ENCODE results near the gene DFFB. TPM values are rescaled to one million over a fixed set of nuclear protein-coding genes. Genes with fewer than 3 reads are reported as not detected.
A peak's percentile ranks its signal among the peaks of the same experiment; 100 is the strongest.

DFFB gene
- total RNA-seq, 1 experiment from 2014 or later: 17.1 TPM

DNA sequence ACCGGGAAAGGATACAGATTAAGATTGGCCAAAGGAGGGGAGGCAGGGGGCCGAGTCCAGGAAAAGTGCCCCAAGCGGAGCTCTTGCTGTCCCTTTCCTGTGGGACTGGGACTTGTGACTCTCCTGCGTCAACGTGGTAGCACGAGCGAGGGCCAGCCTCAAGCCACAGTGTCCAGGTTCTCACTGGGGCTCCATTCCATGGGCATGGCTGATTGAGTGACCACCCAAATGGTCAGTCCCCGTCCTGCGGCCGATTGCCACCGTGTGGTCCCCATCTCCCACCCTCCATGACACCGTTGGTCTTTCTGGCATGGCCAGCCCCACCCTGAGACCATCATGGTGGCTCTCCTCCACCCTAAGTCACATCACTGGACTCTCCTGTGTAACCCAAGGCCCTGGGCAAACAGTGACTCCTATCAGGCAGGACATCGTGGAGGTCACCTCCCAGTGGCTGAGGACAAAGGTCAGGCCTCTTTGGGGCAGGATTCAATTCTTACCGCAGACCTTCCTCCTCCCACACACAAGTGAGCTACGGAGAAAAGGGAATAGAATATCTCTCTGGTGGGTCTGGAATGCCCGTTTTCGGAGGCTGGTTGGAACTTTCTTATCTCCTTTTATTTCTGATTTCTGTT is 51.7 kb downstream of the DFFB start:
- H3K4me2 ChIP-seq (ENCODE audit: low read length): no peak overlapping the region
- H3F3A ChIP-seq (ENCODE audit: low read length, unreplicated experiment): no peaks in the 10 kb centered on the region
- H3K9me2 ChIP-seq (replicated peaks; ENCODE audit: low read length): no peaks in the 10 kb centered on the region
- H3K27ac ChIP-seq (ENCODE audit: low read length): no peak overlapping the region
- ChIA-PET CTCF (no interaction called here), POLR2A (ENCODE audit: unreplicated experiment) (no interaction called here)
- no peaks in the 10 kb centered on the region for H4K20me1 ChIP-seq (ENCODE audit: low read length)
- no peaks in the 10 kb centered on the region for H3K79me2 ChIP-seq (ENCODE audit: low read length)
- TF ChIP-seq EZH2phosphoT487 (IDR thresholded peaks at IDR 0.05; ENCODE audit: borderline replicate concordance, low read length) (no peak), EZH2 (IDR thresholded peaks at IDR 0.05; ENCODE audit: low read length, unreplicated experiment) (no peak)
- TF ChIP-seq, protein P1, sequence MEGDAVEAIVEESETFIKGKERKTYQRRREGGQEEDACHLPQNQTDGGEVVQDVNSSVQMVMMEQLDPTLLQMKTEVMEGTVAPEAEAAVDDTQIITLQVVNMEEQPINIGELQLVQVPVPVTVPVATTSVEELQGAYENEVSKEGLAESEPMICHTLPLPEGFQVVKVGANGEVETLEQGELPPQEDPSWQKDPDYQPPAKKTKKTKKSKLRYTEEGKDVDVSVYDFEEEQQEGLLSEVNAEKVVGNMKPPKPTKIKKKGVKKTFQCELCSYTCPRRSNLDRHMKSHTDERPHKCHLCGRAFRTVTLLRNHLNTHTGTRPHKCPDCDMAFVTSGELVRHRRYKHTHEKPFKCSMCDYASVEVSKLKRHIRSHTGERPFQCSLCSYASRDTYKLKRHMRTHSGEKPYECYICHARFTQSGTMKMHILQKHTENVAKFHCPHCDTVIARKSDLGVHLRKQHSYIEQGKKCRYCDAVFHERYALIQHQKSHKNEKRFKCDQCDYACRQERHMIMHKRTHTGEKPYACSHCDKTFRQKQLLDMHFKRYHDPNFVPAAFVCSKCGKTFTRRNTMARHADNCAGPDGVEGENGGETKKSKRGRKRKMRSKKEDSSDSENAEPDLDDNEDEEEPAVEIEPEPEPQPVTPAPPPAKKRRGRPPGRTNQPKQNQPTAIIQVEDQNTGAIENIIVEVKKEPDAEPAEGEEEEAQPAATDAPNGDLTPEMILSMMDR (conservative IDR thresholded peaks at IDR 0.05; ENCODE audit: low read depth, low read length): no peak
- intact Hi-C loops (cut with micrococcal nuclease): loop anchor here (10.0 kb wide), 1 partner anchor 746 kb away; the partner anchor contains the start of gene AJAP1
- H3K9me3 ChIP-seq (ENCODE audit: low read length): no peaks in the 10 kb centered on the region
- BruUV-seq (replicated peaks): no TSS peak
- no peak overlapping the region for H3K4me3 ChIP-seq (ENCODE audit: low read length)
- H3K4me1 ChIP-seq (ENCODE audit: insufficient read depth, low read length): peaks cover 4% of the 10 kb centered on the region; the same call in 1 of the 2 replicates
- no peak overlapping the region for H3K9ac ChIP-seq (ENCODE audit: low read length)
- H3K27me3 ChIP-seq (ENCODE audit: low read length): peaks cover 10% of the 10 kb centered on the region; the same call in 1 of the 2 replicates
- ATAC-seq: no peak
- H2AFZ ChIP-seq (ENCODE audit: low read length): no peak overlapping the region
- H3K36me3 ChIP-seq (ENCODE audit: low read depth, low read length): no peaks in the 10 kb centered on the region
- DNase-seq: no peak

DNA sequence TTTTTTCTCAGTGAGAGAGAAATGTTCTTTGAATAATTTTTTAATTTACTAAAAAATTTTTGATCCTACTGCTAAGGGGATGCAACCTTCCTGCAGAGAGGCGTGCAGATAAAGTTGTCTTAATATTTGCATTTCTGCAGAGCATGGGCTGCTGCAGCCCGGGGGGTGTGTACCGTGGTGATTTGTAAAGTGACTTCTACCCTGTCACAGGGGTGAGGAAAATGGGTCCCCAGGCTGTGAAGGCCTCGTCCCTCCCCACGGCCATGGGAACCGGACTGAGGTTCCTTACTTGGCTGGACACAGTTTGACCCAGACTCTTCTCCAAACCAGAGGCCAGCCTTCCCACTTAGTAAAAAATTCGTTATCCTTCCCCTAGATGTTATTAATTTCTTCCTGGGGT is 52.3 kb downstream of the DFFB start:
- intact Hi-C loops (cut with micrococcal nuclease): loop anchor here (5.0 to 10.0 kb wide), 4 partner anchors 745 to 1983 kb away; partner anchors contain the start of gene AJAP1
- no TSS peak for BruUV-seq (replicated peaks)
- CTCF ChIA-PET: no interaction called here

DNA sequence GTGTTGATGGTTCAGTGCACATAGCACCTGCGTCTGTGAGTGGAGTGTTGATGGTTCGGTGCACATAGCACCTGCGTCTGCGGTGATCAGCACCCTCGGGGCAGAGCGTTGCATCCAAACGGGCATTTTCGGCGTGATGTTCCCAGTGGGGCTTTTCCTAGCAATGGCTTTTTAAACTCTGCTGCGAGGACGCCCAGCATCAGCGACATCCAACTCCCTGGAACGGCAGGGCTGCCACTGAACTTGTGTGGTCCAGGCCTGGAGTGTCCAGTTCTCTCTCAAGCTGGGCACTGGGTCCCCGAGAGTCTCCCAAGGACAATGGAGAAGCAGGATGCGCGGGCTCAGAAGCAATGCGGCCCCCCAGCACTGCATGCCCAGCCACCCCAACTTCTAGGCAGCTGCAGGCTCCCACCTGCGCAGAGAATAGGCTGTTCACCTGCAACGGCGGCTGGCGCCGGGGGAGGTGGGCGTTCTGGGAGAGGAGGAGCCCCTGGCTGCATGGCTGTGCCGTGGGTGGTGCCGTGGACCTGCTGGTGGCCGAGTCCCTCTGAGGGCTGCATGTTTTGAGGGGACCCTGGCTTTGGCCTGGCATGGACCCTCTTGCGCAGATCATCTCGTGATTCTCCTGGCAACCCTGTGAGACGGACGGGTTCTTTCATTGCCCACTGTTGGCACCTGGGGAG is 52.9 kb downstream of the DFFB start:
- H3K4me3 ChIP-seq (ENCODE audit: low read length): no peak overlapping the region
- H3K9ac ChIP-seq (ENCODE audit: low read length): no peak overlapping the region
- no peaks in the 10 kb centered on the region for H3K36me3 ChIP-seq (ENCODE audit: low read depth, low read length)
- TF ChIP-seq EZH2phosphoT487 (IDR thresholded peaks at IDR 0.05; ENCODE audit: borderline replicate concordance, low read length): no peak
- TF ChIP-seq, protein P1 (conservative IDR thresholded peaks at IDR 0.05; ENCODE audit: low read depth, low read length): no peak
- TF ChIP-seq EZH2 (IDR thresholded peaks at IDR 0.05; ENCODE audit: low read length, unreplicated experiment): no peak
- no peaks in the 10 kb centered on the region for H3F3A ChIP-seq (ENCODE audit: low read length, unreplicated experiment)
- ATAC-seq: peak; percentile 12
- BruUV-seq (replicated peaks): no TSS peak
- POLR2A ChIA-PET (ENCODE audit: unreplicated experiment): no interaction called here
- no peaks in the 10 kb centered on the region for H3K9me2 ChIP-seq (replicated peaks; ENCODE audit: low read length)
- no peak overlapping the region for H2AFZ ChIP-seq (ENCODE audit: low read length)
- no peak overlapping the region for H3K27ac ChIP-seq (ENCODE audit: low read length)
- intact Hi-C loops (cut with micrococcal nuclease): loop anchor here (5.0 kb wide), 3 partner anchors 917 to 1982 kb away; no protein-coding TSS in a partner anchor
- peak overlapping the region; percentile 87 for H3K4me2 ChIP-seq (ENCODE audit: low read length)
- CTCF ChIA-PET: no interaction called here
- H3K79me2 ChIP-seq (ENCODE audit: low read length): no peaks in the 10 kb centered on the region
- H3K4me1 ChIP-seq (ENCODE audit: insufficient read depth, low read length): peaks cover 4% of the 10 kb centered on the region; the same call in 1 of the 2 replicates
- H3K27me3 ChIP-seq (ENCODE audit: low read length): peaks cover 10% of the 10 kb centered on the region; the same call in 1 of the 2 replicates
- H4K20me1 ChIP-seq (ENCODE audit: low read length): no peaks in the 10 kb centered on the region
- no peaks in the 10 kb centered on the region for H3K9me3 ChIP-seq (ENCODE audit: low read length)
- DNase-seq: no peak

More for the DNA sequence above, 52.3 kb downstream of the DFFB start:
- POLR2A ChIA-PET (ENCODE audit: unreplicated experiment): no interaction called here
- H2AFZ ChIP-seq (ENCODE audit: low read length): no peak overlapping the region
- peaks cover 4% of the 10 kb centered on the region; the same call in 1 of the 2 replicates for H3K4me1 ChIP-seq (ENCODE audit: insufficient read depth, low read length)
- no peaks in the 10 kb centered on the region for H4K20me1 ChIP-seq (ENCODE audit: low read length)
- H3K9ac ChIP-seq (ENCODE audit: low read length): no peak overlapping the region
- H3K27ac ChIP-seq (ENCODE audit: low read length): no peak overlapping the region
- no peaks in the 10 kb centered on the region for H3K9me3 ChIP-seq (ENCODE audit: low read length)
- no peak overlapping the region for H3K4me2 ChIP-seq (ENCODE audit: low read length)
- no peaks in the 10 kb centered on the region for H3F3A ChIP-seq (ENCODE audit: low read length, unreplicated experiment)
- no peaks in the 10 kb centered on the region for H3K79me2 ChIP-seq (ENCODE audit: low read length)
- H3K9me2 ChIP-seq (replicated peaks; ENCODE audit: low read length): no peaks in the 10 kb centered on the region
- no peak for ATAC-seq
- no peaks in the 10 kb centered on the region for H3K36me3 ChIP-seq (ENCODE audit: low read depth, low read length)
- no peak for DNase-seq
- no peak for TF ChIP-seq EZH2 (IDR thresholded peaks at IDR 0.05; ENCODE audit: low read length, unreplicated experiment)
- H3K27me3 ChIP-seq (ENCODE audit: low read length): peaks cover 10% of the 10 kb centered on the region; the same call in 1 of the 2 replicates
- H3K4me3 ChIP-seq (ENCODE audit: low read length): no peak overlapping the region
